H9 (cell line): ENCODE results near the gene CHMP6. TPM values are rescaled to one million over a fixed set of nuclear protein-coding genes. Genes with fewer than 3 reads are reported as not detected.

Experiments used
- DNase-seq: peaks from one replicate; pipeline ENCODE4 v3.0.0-alpha.2; 2017
- H2AFZ ChIP-seq: one replicate; pipeline ENCODE4 v1.6.1; 2013; ENCODE audit warnings: mild to moderate bottlenecking, low read length, control low read depth, moderate library complexity
- H2AK5ac ChIP-seq: 2 replicates; pipeline ENCODE4 v1.6.1; 2013; ENCODE audit warnings: low read length, control low read depth, mixed read lengths; ENCODE audit not compliant: insufficient read length
- H2BK120ac ChIP-seq: one replicate; pipeline ENCODE4 v1.6.1; 2013; ENCODE audit warnings: low read depth, mild to moderate bottlenecking, low read length, control low read depth, inconsistent platforms; ENCODE audit not compliant: poor library complexity, severe bottlenecking
- H2BK12ac ChIP-seq: 2 replicates; pipeline ENCODE4 v1.6.1; 2013; ENCODE audit warnings: low read length, control low read depth, mixed read lengths, low read depth; ENCODE audit not compliant: insufficient read length
- H2BK15ac ChIP-seq: 2 replicates; pipeline ENCODE4 v1.6.1; 2013; ENCODE audit warnings: low read depth, low read length, control low read depth
- H2BK20ac ChIP-seq: one replicate; pipeline ENCODE4 v1.6.1; 2013; ENCODE audit warnings: low read depth, mild to moderate bottlenecking, low read length, control low read depth, inconsistent platforms; ENCODE audit not compliant: poor library complexity, severe bottlenecking
- H2BK5ac ChIP-seq: 2 replicates; pipeline ENCODE4 v1.6.1; 2013; ENCODE audit warnings: low read length, control low read depth, mixed read lengths; ENCODE audit not compliant: insufficient read length
- H3K14ac ChIP-seq: 2 replicates; pipeline ENCODE4 v1.6.1; 2013; ENCODE audit warnings: low read length, control low read depth; ENCODE audit not compliant: insufficient read depth
- H3K18ac ChIP-seq: 2 replicates; pipeline ENCODE4 v1.6.1; 2013; ENCODE audit warnings: low read depth, mild to moderate bottlenecking, mixed read lengths, low read length, control low read depth; ENCODE audit not compliant: insufficient read length
- H3K23ac ChIP-seq: 2 replicates; pipeline ENCODE4 v1.6.1; 2013; ENCODE audit warnings: low read length, control low read depth, mixed read lengths, low read depth; ENCODE audit not compliant: insufficient read length
- H3K23me2 ChIP-seq: 2 replicates; pipeline ENCODE4 v1.6.1; 2013; ENCODE audit warnings: low read depth, mild to moderate bottlenecking, mixed read lengths, low read length, control low read depth; ENCODE audit not compliant: insufficient read length, poor library complexity, severe bottlenecking
- H3K27ac ChIP-seq: 2 replicates; pipeline ENCODE4 v1.5.1; 2013; ENCODE audit warnings: low read length, control low read depth, mixed read lengths, low read depth; ENCODE audit not compliant: insufficient read length
- H3K27me3 ChIP-seq: 2 replicates; pipeline ENCODE4 v1.6.1; 2013; ENCODE audit warnings: low read length, control low read depth, inconsistent platforms; ENCODE audit not compliant: insufficient read depth
- H3K4ac ChIP-seq: 2 replicates; pipeline ENCODE4 v1.6.1; 2013; ENCODE audit warnings: low read depth, mild to moderate bottlenecking, control low read depth, inconsistent platforms, low read length, moderate library complexity
- H3K4me1 ChIP-seq: 2 replicates; pipeline ENCODE4 v1.6.1; 2013; ENCODE audit warnings: low read length, control low read depth, inconsistent platforms; ENCODE audit not compliant: insufficient read depth
- H3K4me2 ChIP-seq: 2 replicates; pipeline ENCODE4 v1.6.1; 2013; ENCODE audit warnings: low read length, control low read depth, mixed read lengths; ENCODE audit not compliant: insufficient read length, insufficient read depth
- H3K56ac ChIP-seq: 2 replicates; pipeline ENCODE4 v1.6.1; 2013; ENCODE audit warnings: low read depth, mild to moderate bottlenecking, mixed read lengths, low read length, control low read depth; ENCODE audit not compliant: insufficient read length
- H3K79me1 ChIP-seq: 2 replicates; pipeline ENCODE4 v1.6.1; 2013; ENCODE audit warnings: low read depth, mild to moderate bottlenecking, moderate library complexity, low read length, control low read depth, inconsistent platforms; ENCODE audit not compliant: insufficient read depth, poor library complexity, severe bottlenecking
- H3K79me2 ChIP-seq: 2 replicates; pipeline ENCODE4 v1.6.1; 2013; ENCODE audit warnings: low read length, control low read depth, inconsistent platforms; ENCODE audit not compliant: insufficient read depth
- H3K9ac ChIP-seq: 2 replicates; pipeline ENCODE4 v1.6.1; 2013; ENCODE audit warnings: low read length, control low read depth, mixed read lengths; ENCODE audit not compliant: insufficient read length; ENCODE audit errors: extremely low read depth
- H3K9me3 ChIP-seq: one replicate; pipeline ENCODE4 v1.6.1; 2013; ENCODE audit warnings: low read depth, low read length, inconsistent platforms; ENCODE audit not compliant: control insufficient read depth
- H3T11ph ChIP-seq: one replicate; pipeline ENCODE4 v1.6.1; 2013; ENCODE audit warnings: mild to moderate bottlenecking, low read length, control low read depth, inconsistent platforms
- H4K20me1 ChIP-seq: one replicate; pipeline ENCODE4 v1.6.1; 2013; ENCODE audit not compliant: control insufficient read depth, insufficient read length, insufficient read depth
- H4K5ac ChIP-seq: 2 replicates; pipeline ENCODE4 v1.6.1; 2013; ENCODE audit warnings: low read depth, mild to moderate bottlenecking, mixed read lengths, low read length, control low read depth; ENCODE audit not compliant: insufficient read length
- H4K8ac ChIP-seq: replicated peaks from 2 replicates; pipeline ENCODE4 v1.6.1; 2013; ENCODE audit warnings: low read length, control low read depth, mixed read lengths, low read depth; ENCODE audit not compliant: insufficient read length
- H4K91ac ChIP-seq: 2 replicates; pipeline ENCODE4 v1.6.1; 2013; ENCODE audit warnings: low read depth, mild to moderate bottlenecking, moderate library complexity, mixed read lengths, low read length, control low read depth; ENCODE audit not compliant: insufficient read length
- H3K27ac Mint-ChIP-seq, 3 experiments: 2 replicates in 2 of 3; 3 replicates in 1 of 3; pipeline ENCODE4 v1.8.0; 2020 to 2021; ENCODE audit warnings: mixed read lengths in 3 of 3, mild to moderate bottlenecking in 1 of 3, moderate library complexity in 1 of 3
- H3K27me3 Mint-ChIP-seq: 2 replicates; pipeline ENCODE4 v1.8.0; 2021; ENCODE audit warnings: low read depth, mild to moderate bottlenecking, moderate library complexity, mixed read lengths
- H3K36me3 Mint-ChIP-seq, 3 experiments: 2 replicates in 2 of 3; 3 replicates in 1 of 3; pipeline ENCODE4 v1.8.0; 2020 to 2021; ENCODE audit warnings: low read depth in 3 of 3, mixed read lengths in 3 of 3; ENCODE audit not compliant: insufficient read depth in 1 of 3
- H3K4me1 Mint-ChIP-seq, 2 experiments: 2 replicates each; pipeline ENCODE4 v1.8.0; 2020; ENCODE audit warnings: mixed read lengths in 2 of 2
- H3K4me3 Mint-ChIP-seq, 2 experiments: 2 replicates in 1 of 2; 3 replicates in 1 of 2; pipeline ENCODE4 v1.8.0; 2020 to 2021; ENCODE audit warnings: mild to moderate bottlenecking in 2 of 2, mixed read lengths in 2 of 2, moderate library complexity in 1 of 2
- H3K9me3 Mint-ChIP-seq, 2 experiments: 2 replicates in 1 of 2; 3 replicates in 1 of 2; pipeline ENCODE4 v1.8.0; 2020; ENCODE audit warnings: mild to moderate bottlenecking in 2 of 2, mixed read lengths in 2 of 2, moderate library complexity in 1 of 2
- WGBS: extraction: QIAGEN DNeasy Blood & Tissue Kit; methylation state at CpG from one replicate; pipeline ENCODE4 v1.1.7; 2013; ENCODE audit warnings: missing lambda C conversion rate, low lambda C conversion rate, mixed read lengths; ENCODE audit not compliant: insufficient read length; ENCODE audit errors: extremely low coverage; 5-methylcytosine and 5-hydroxymethylcytosine counted together
- total RNA-seq: library from RNA; stranded (reverse); gene quantifications from 2 replicates; pipeline ENCODE4 v1.2.1, GENCODE V29; 2021
- TF ChIP-seq, protein P1 (sequence below): fragments of 200-600 bp; sonication (generic); conservative IDR thresholded peaks from 3 replicates; pipeline ENCODE4 v1.8.0; 2021; ENCODE audit warnings: antibody characterized with exemption, mild to moderate bottlenecking

The CHMP6 gene
- total RNA-seq, 1 experiment from 2014 or later = 23.4 TPM

GRCh38 chr17:80970044-80970761 lies 21.4 kb upstream of the CHMP6 start:
- Histone ChIP-seq H2BK5ac (no peak overlapping the region), H3K79me2 (no peaks in the 10 kb centered on the region), H2AK5ac (no peak overlapping the region), H4K20me1 (no peaks in the 10 kb centered on the region), H3K23ac (no peak overlapping the region), H3K9me3 (no peaks in the 10 kb centered on the region), H3K4ac (no peak overlapping the region), H3K4me1 (no peaks in the 10 kb centered on the region), H2BK15ac (no peak overlapping the region), H3K9ac (no peak overlapping the region), H2BK12ac (no peak overlapping the region), H3K14ac (no peak overlapping the region; the same call in 1 of the 2 replicates), H2BK20ac (no peak overlapping the region), H3K18ac (no peak overlapping the region), H3K23me2 (no peaks in the 10 kb centered on the region), H3K56ac (no peak overlapping the region), H4K5ac (no peak overlapping the region), H2BK120ac (no peak overlapping the region), H4K8ac (no peak overlapping the region), H3T11ph (no peak overlapping the region), H3K4me2 (no peak overlapping the region), H2AFZ (no peak overlapping the region), H3K27ac (no peak overlapping the region), H4K91ac (no peak overlapping the region), H3K27me3 (no peaks in the 10 kb centered on the region), H3K79me1 (no peaks in the 10 kb centered on the region)
- Mint-ChIP-seq H3K4me1 (peaks cover 5 to 6% of the 10 kb centered on the region in 2 experiments), H3K4me3 (no peak overlapping the region), H3K9me3 (no peaks in the 10 kb centered on the region; a peak in 1 of 5 replicates), H3K27ac (no peak overlapping the region), H3K27me3 (peaks cover 3% of the 10 kb centered on the region), H3K36me3 (peaks cover 0 to 10% (median 5%) of the 10 kb centered on the region in 3 experiments; a peak in 4 of 7 replicates)
- DNase-seq = peak; percentile 74
- TF ChIP-seq, protein P1, sequence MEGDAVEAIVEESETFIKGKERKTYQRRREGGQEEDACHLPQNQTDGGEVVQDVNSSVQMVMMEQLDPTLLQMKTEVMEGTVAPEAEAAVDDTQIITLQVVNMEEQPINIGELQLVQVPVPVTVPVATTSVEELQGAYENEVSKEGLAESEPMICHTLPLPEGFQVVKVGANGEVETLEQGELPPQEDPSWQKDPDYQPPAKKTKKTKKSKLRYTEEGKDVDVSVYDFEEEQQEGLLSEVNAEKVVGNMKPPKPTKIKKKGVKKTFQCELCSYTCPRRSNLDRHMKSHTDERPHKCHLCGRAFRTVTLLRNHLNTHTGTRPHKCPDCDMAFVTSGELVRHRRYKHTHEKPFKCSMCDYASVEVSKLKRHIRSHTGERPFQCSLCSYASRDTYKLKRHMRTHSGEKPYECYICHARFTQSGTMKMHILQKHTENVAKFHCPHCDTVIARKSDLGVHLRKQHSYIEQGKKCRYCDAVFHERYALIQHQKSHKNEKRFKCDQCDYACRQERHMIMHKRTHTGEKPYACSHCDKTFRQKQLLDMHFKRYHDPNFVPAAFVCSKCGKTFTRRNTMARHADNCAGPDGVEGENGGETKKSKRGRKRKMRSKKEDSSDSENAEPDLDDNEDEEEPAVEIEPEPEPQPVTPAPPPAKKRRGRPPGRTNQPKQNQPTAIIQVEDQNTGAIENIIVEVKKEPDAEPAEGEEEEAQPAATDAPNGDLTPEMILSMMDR = peak; percentile 64
- no CpG with 5 or more reads among the region's 20 CpGs for WGBS
